H1 (cell line): ENCODE measurements around the gene KIAA1755. TPM values are rescaled to one million over a fixed set of nuclear protein-coding genes. Genes with fewer than 3 reads are reported as not detected.
A peak's percentile ranks its signal among the peaks of the same experiment; 100 is the strongest.

Source experiments
- CTCF ChIA-PET: fragments of 300-600 bp; sonication (Branson Sonifier 250); formaldehyde crosslinking; loops from one replicate; lab custom pipeline; 2021; ENCODE audit not compliant: partially characterized antibody; lab: Charles Lee
- POLR2A ChIA-PET: fragments of 300-600 bp; sonication (Branson Sonifier 250); formaldehyde crosslinking; loops from one replicate; lab custom pipeline; 2021; ENCODE audit warnings: inconsistent platforms; ENCODE audit not compliant: partially characterized antibody; lab: Charles Lee
- DNase-seq, 2 experiments: peaks; one replicate each; pipeline versions ENCODE4 v3.0.0 to v3.0.0-alpha.2; 2010 to 2022; ENCODE audit warnings: low spot score in 2 of 2, low read depth in 1 of 2, mixed read lengths in 1 of 2
- FAIRE-seq: peaks from 2 replicates; lab custom pipeline; 2011; peaks lifted over from hg19 to GRCh38; lab: Jason Lieb, UNC
- H2AFZ ChIP-seq: 2 replicates; pipeline ENCODE4 v1.8.1; 2012; ENCODE audit warnings: low read length, inconsistent platforms
- H2AK5ac ChIP-seq: 2 replicates; pipeline ENCODE4 v1.6.1; 2013; ENCODE audit warnings: low read depth, low read length
- H2BK120ac ChIP-seq: replicated peaks from 2 replicates; pipeline ENCODE3; 2013; ENCODE audit warnings: low read depth, low read length, inconsistent platforms
- H2BK12ac ChIP-seq: 2 replicates; pipeline ENCODE4 v1.6.1; 2013; ENCODE audit warnings: low read depth, low read length
- H2BK15ac ChIP-seq: 2 replicates; pipeline ENCODE4 v1.6.1; 2013; ENCODE audit warnings: low read length
- H2BK20ac ChIP-seq: 2 replicates; pipeline ENCODE4 v1.6.1; 2013; ENCODE audit warnings: low read length
- H2BK5ac ChIP-seq: 2 replicates; pipeline ENCODE4 v1.6.1; 2013; ENCODE audit warnings: low read depth, low read length
- H3K14ac ChIP-seq: 2 replicates; pipeline ENCODE4 v1.6.1; 2013; ENCODE audit warnings: inconsistent platforms; ENCODE audit not compliant: insufficient read length
- H3K18ac ChIP-seq: 2 replicates; pipeline ENCODE4 v1.6.1; 2013; ENCODE audit warnings: low read length; ENCODE audit errors: extremely low read depth
- H3K23ac ChIP-seq: 2 replicates; pipeline ENCODE4 v1.6.1; 2013; ENCODE audit warnings: inconsistent platforms; ENCODE audit not compliant: insufficient read length
- H3K23me2 ChIP-seq: 2 replicates; pipeline ENCODE4 v1.6.1; 2013; ENCODE audit warnings: low read depth, low read length
- H3K27ac ChIP-seq: 2 replicates; pipeline ENCODE4 v1.6.1; 2011; ENCODE audit warnings: low read depth, low read length, inconsistent platforms
- H3K27me3 ChIP-seq, 4 experiments: replicated peaks in 1 of 4; 1 replicate in 1 of 4; 2 replicates in 3 of 4; pipeline versions ENCODE4 v1.6.1 to v1.8.1; 2011 to 2013; ENCODE audit warnings: low read length in 3 of 4, mild to moderate bottlenecking in 3 of 4, inconsistent platforms in 2 of 4, mixed read lengths in 2 of 4, moderate library complexity in 1 of 4; ENCODE audit not compliant: control insufficient read depth in 3 of 4, insufficient read depth in 3 of 4; ENCODE audit errors: extremely low read depth in 1 of 4
- H3K36me3 ChIP-seq, 4 experiments: 2 replicates each; pipeline versions ENCODE4 v1.6.1 to v1.8.1; 2011 to 2013; ENCODE audit warnings: mild to moderate bottlenecking in 4 of 4, low read length in 3 of 4, moderate library complexity in 2 of 4, control low read depth in 1 of 4, inconsistent platforms in 1 of 4; ENCODE audit not compliant: insufficient read depth in 4 of 4, control insufficient read depth in 2 of 4
- H3K4ac ChIP-seq: replicated peaks from 2 replicates; pipeline ENCODE3; 2013; ENCODE audit warnings: low read length, low read depth, mixed read lengths, inconsistent platforms; ENCODE audit not compliant: insufficient read length
- H3K4me1 ChIP-seq, 4 experiments: replicated peaks in 1 of 4; 1 replicate in 1 of 4; 2 replicates in 3 of 4; pipeline versions ENCODE4 v1.6.1 to v1.8.1; 2011 to 2013; ENCODE audit warnings: low read length in 3 of 4, inconsistent platforms in 2 of 4, mixed read lengths in 1 of 4; ENCODE audit not compliant: insufficient read depth in 4 of 4, control insufficient read depth in 3 of 4
- H3K4me2 ChIP-seq, 2 experiments: 2 replicates each; pipeline versions ENCODE4 v1.6.1 to v1.8.1; 2011 to 2013; ENCODE audit warnings: low read depth in 2 of 2, low read length in 2 of 2, control low read depth in 1 of 2, inconsistent platforms in 1 of 2, mild to moderate bottlenecking in 1 of 2; ENCODE audit not compliant: insufficient read depth in 1 of 2
- H3K4me3 ChIP-seq, 4 experiments: fragments of 200-600, 300-600 bp in 1 of 4; sonication (generic), shearing (Covaris generic), sonication (Bioruptor Twin) in 1 of 4; 2 replicates each; pipeline versions ENCODE4 v1.5.1 to v1.8.1; 2011 to 2016; ENCODE audit warnings: low read length in 4 of 4, low read depth in 3 of 4, control low read depth in 2 of 4, inconsistent platforms in 2 of 4, mild to moderate bottlenecking in 2 of 4, mixed read lengths in 1 of 4, moderate library complexity in 1 of 4; ENCODE audit not compliant: insufficient read depth in 2 of 4; ENCODE audit errors: extremely low read depth in 1 of 4
- H3K56ac ChIP-seq: replicated peaks from 2 replicates; pipeline ENCODE3; 2013; ENCODE audit warnings: low read depth, mild to moderate bottlenecking, mixed read lengths, low read length, inconsistent platforms; ENCODE audit not compliant: insufficient read length
- H3K79me1 ChIP-seq: 2 replicates; pipeline ENCODE4 v1.6.1; 2013; ENCODE audit warnings: low read depth, low read length, control low read depth
- H3K79me2 ChIP-seq, 2 experiments: 2 replicates each; pipeline versions ENCODE4 v1.6.1 to v1.8.1; 2012 to 2013; ENCODE audit warnings: low read length in 2 of 2, mild to moderate bottlenecking in 2 of 2, inconsistent platforms in 1 of 2; ENCODE audit not compliant: insufficient read depth in 2 of 2, control insufficient read depth in 1 of 2
- H3K9ac ChIP-seq, 4 experiments: replicated peaks in 1 of 4; 1 replicate in 1 of 4; 2 replicates in 3 of 4; pipeline versions ENCODE4 v1.6.1 to v1.8.1; 2011 to 2013; ENCODE audit warnings: low read depth in 3 of 4, low read length in 3 of 4, control low read depth in 2 of 4, mild to moderate bottlenecking in 2 of 4, moderate library complexity in 2 of 4, inconsistent platforms in 1 of 4; ENCODE audit errors: extremely low read depth in 1 of 4
- H3K9me3 ChIP-seq, 2 experiments: 2 replicates each; pipeline versions ENCODE4 v1.6.1 to v1.8.1; 2012 to 2013; ENCODE audit warnings: mild to moderate bottlenecking in 2 of 2, moderate library complexity in 2 of 2, control low read depth in 1 of 2, inconsistent platforms in 1 of 2, low read depth in 1 of 2, low read length in 1 of 2, mixed read lengths in 1 of 2; ENCODE audit not compliant: insufficient read depth in 2 of 2
- H4K20me1 ChIP-seq, 2 experiments: replicated peaks in 1 of 2; 2 replicates each; pipeline versions ENCODE3 to v1.8.1; 2011 to 2013; ENCODE audit warnings: inconsistent platforms in 2 of 2, low read length in 2 of 2, mild to moderate bottlenecking in 1 of 2; ENCODE audit not compliant: insufficient read depth in 2 of 2, control insufficient read depth in 1 of 2
- H4K5ac ChIP-seq: 2 replicates; pipeline ENCODE4 v1.6.1; 2013; ENCODE audit warnings: low read length, low read depth, mixed read lengths, inconsistent platforms; ENCODE audit not compliant: insufficient read length
- H4K8ac ChIP-seq: 2 replicates; pipeline ENCODE4 v1.8.0; 2013; ENCODE audit warnings: mild to moderate bottlenecking, moderate library complexity, low read length, inconsistent platforms; ENCODE audit not compliant: insufficient read depth; ENCODE audit errors: extremely low read depth
- H4K91ac ChIP-seq: replicated peaks from 2 replicates; pipeline ENCODE3; 2013; ENCODE audit warnings: low read length, mixed read lengths, inconsistent platforms; ENCODE audit not compliant: insufficient read length
- CBX5 ChIP-seq: fragments of 300-800, 300-1000 bp; sonication (generic); IDR thresholded peaks from 2 replicates; pipeline ENCODE4 v1.7.1; 2016; ENCODE audit warnings: antibody characterized with exemption, low read length, low read depth
- EGR1 ChIP-seq: IDR thresholded peaks from 2 replicates; pipeline ENCODE4 v1.6.1; 2011; ENCODE audit warnings: low read depth, low read length, borderline replicate concordance
- GTF2F1 ChIP-seq: IDR thresholded peaks from 2 replicates; pipeline ENCODE4 v1.6.1; 2012; ENCODE audit warnings: low read depth, low read length, improper control_type of control experiment, borderline replicate concordance
- MAFK ChIP-seq: IDR thresholded peaks from 2 replicates; pipeline ENCODE4 v1.6.1; 2012; ENCODE audit warnings: low read depth, mild to moderate bottlenecking, improper control_type of control experiment, low read length
- POLR2AphosphoS5 ChIP-seq: IDR thresholded peaks from 2 replicates; pipeline ENCODE4 v1.6.1; 2011; ENCODE audit warnings: low read depth, low read length
- RAD21 ChIP-seq, 2 experiments: IDR thresholded peaks in 1 of 2; conservative IDR thresholded peaks in 1 of 2; 2 replicates each; pipeline ENCODE4 v1.6.1; 2011; ENCODE audit warnings: low read depth in 2 of 2, low read length in 2 of 2, improper control_type of control experiment in 1 of 2, inconsistent platforms in 1 of 2, mild to moderate bottlenecking in 1 of 2, moderate library complexity in 1 of 2
- SIN3A ChIP-seq, 2 experiments: IDR thresholded peaks in 1 of 2; conservative IDR thresholded peaks in 1 of 2; 2 replicates each; pipeline ENCODE4 v1.6.1; 2011 to 2012; ENCODE audit warnings: low read length in 2 of 2, improper control_type of control experiment in 1 of 2, low read depth in 1 of 2, mild to moderate bottlenecking in 1 of 2
- SIRT6 ChIP-seq: IDR thresholded peaks from one replicate; pipeline ENCODE4 v1.7.1; 2012; ENCODE audit warnings: low read length, inconsistent platforms
- SP2 ChIP-seq: IDR thresholded peaks from 2 replicates; pipeline ENCODE4 v1.6.1; 2012; ENCODE audit warnings: mild to moderate bottlenecking, low read length, inconsistent platforms
- TCF12 ChIP-seq: IDR thresholded peaks from 2 replicates; pipeline ENCODE4 v1.6.1; 2011; ENCODE audit warnings: low read depth, mild to moderate bottlenecking, low read length
- TEAD4 ChIP-seq: IDR thresholded peaks from 2 replicates; pipeline ENCODE4 v1.6.1; 2012; ENCODE audit warnings: low read depth, low read length, inconsistent platforms, mixed read lengths
- WGBS, 2 experiments: shearing (Covaris generic) in 1 of 2; methylation state at CpG; one replicate each; pipeline versions ENCODE4 v1.1.6 to v1.1.7; 2013 to 2015; ENCODE audit warnings: low lambda C conversion rate in 2 of 2, mixed read lengths in 2 of 2, inconsistent platforms in 1 of 2, low coverage in 1 of 2, missing lambda C conversion rate in 1 of 2; ENCODE audit not compliant: insufficient replicate concordance in 2 of 2, insufficient coverage in 1 of 2, insufficient read length in 1 of 2; ENCODE audit errors: extremely low coverage in 1 of 2, missing lambda C conversion rate in 1 of 2; 5-methylcytosine and 5-hydroxymethylcytosine counted together
- polyA plus RNA-seq, 7 experiments: library from polyadenylated mRNA; depleted of rRNA in 3 of 7; stranded (reverse) in 5 of 7; unstranded in 2 of 7; fragments of >200 nt in 5 of 7; fragments of 200-250 nt in 2 of 7; gene quantifications; 1 replicate in 5 of 7; 2 replicates in 1 of 7; 4 replicates in 1 of 7; pipeline versions ENCODE4 v1.2.1 to v1.2.3, GENCODE V29; 2011 to 2013; ENCODE audit warnings: missing spikeins in 2 of 7, mixed read lengths in 2 of 7
- total RNA-seq: library from RNA; stranded (reverse); fragmentation: NEBNext Ultra II Directional; extraction: Animal tissue kit (Norgen Biotek cat#: 25700); gene quantifications from 2 replicates; pipeline ENCODE4 v1.2.1, GENCODE V29; 2021

KIAA1755 gene
- total and polyA plus RNA-seq, 2 of the 8 experiments (the other 6 are each of a cell fraction or from before 2014, with no cell fraction given), result 0.23 TPM; not detected in 1

DNA sequence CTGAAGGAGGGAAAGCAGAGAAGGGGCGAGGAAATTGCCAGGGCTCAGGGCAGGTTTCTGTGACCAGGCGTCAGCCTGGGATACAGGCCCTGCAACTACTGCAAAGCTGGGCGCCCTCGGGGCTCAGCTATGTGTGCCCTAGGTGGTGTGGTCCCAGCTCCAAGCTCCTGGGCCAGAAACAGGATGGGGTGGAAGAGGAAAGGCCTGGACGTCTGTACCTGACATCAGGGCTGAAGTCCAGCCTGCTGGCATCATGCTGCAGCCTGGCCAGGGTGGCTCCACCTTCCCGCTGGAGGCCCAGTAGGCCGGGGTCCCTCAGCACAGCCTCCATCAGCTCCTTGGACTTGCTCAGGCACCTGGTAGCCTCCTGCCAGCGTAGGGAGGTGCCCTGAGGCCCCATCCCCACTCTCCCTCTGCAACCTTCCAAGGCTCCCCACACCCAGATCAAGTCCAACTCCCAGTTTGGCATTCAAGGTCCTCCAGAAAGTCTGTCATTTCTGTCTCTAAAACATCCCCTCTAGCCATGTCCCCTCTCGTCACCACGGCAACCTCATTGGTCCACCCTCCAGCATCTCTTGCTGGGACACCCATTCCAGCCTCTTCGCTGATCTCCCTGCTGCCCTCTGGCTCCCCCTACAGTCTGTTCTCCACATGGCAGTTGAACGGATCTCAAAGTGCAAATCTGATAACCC is 38.2 kb downstream of the KIAA1755 start:
- Histone ChIP-seq H3K9me3 (no peaks in the 10 kb centered on the region), H2BK15ac (no peak overlapping the region), H4K8ac (no peak overlapping the region), H3K14ac (no peak overlapping the region), H3K4me3 (no peak overlapping the region), H3K23ac (no peak overlapping the region), H3K9ac (no peak overlapping the region), H3K79me1 (no peaks in the 10 kb centered on the region), H3K18ac (no peak overlapping the region), H3K27ac (no peak overlapping the region), H4K20me1 (no peaks in the 10 kb centered on the region), H3K36me3 (no peaks in the 10 kb centered on the region), H3K4me2 (no peak overlapping the region), H3K4ac (no peak overlapping the region), H2AFZ (no peak overlapping the region; the same call in 1 of the 2 replicates), H3K4me1 (peaks cover 0 to 3% (median 0%) of the 10 kb centered on the region in 4 experiments; a peak in 3 of 7 replicates), H2AK5ac (no peak overlapping the region), H3K56ac (no peak overlapping the region), H4K5ac (no peak overlapping the region), H2BK12ac (no peak overlapping the region), H4K91ac (no peak overlapping the region), H2BK20ac (no peak overlapping the region), H2BK5ac (no peak overlapping the region), H3K79me2 (no peaks in the 10 kb centered on the region), H2BK120ac (no peak overlapping the region), H3K23me2 (no peaks in the 10 kb centered on the region), H3K27me3 (no peaks in the 10 kb centered on the region)
- CTCF ChIA-PET, result interaction anchor here (0.7 to 17.3 kb wide), 53 partner anchors 7 to 309 kb away, joined by 3 to 198 read pairs (median 6); partner anchors contain the start of gene BPI
- peak; percentile 28 for FAIRE-seq
- WGBS, 2 experiments, result 63% methylated on average over 11 of the region's 12 CpGs; no CpG with 5 or more reads in 1 of the 2 experiments
- DNase-seq, result peak in 1 of 2 experiments; percentile 96
- POLR2A ChIA-PET, result no interaction called here
- TF ChIP-seq MAFK (no peak), GTF2F1 (no peak), EGR1 (no peak), SIN3A (conservative IDR thresholded peaks at IDR 0.05 in 1 of 2, IDR thresholded peaks at IDR 0.05 in 1 of 2; ENCODE audit: low read depth in 1 of 2, low read length in 2 of 2) (0 out of 4 replicates have a peak, but pooled peaks of 1 of the 2 experiments have one; percentile 30), TCF12 (no peak), POLR2AphosphoS5 (no peak), CBX5 (no peak), TEAD4 (0 out of 2 replicates have a peak, but pooled peaks have one; percentile 8), SIRT6 (no peak), RAD21 (IDR thresholded peaks at IDR 0.05 in 1 of 2, conservative IDR thresholded peaks at IDR 0.05 in 1 of 2; ENCODE audit: low read depth in 2 of 2, low read length in 2 of 2) (peak; percentile 80 to 85), SP2 (no peak)
